ENCODE measurements around the gene LRG1. TPM values are rescaled to one million over a fixed set of nuclear protein-coding genes. Genes with fewer than 3 reads are reported as not detected.

Gene LRG1
- total RNA-seq, 1 donor from 2014 or later: 24.9 TPM

DNA sequence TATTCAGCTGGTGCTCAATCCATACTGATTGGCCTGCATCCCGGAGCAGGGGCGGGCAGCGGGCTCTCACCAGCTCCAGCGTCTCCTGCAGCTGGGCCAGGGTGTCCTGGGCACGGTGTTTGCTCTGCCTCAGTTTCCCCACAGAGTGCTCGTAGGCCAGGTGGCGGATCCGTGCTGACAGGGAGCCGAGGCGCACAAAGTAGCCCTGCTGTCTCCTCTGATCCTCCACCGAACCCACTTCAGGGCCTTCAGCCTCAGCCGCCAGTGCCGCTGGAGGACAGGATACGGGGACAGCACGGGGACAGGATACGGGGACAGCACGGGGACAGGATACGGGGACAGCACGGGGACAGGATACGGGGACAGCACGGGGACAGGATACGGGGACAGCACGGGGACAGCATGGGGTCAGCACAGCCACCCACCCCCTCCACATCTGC is 14.3 kb downstream of the LRG1 start:
- no peak for ATAC-seq

DNA sequence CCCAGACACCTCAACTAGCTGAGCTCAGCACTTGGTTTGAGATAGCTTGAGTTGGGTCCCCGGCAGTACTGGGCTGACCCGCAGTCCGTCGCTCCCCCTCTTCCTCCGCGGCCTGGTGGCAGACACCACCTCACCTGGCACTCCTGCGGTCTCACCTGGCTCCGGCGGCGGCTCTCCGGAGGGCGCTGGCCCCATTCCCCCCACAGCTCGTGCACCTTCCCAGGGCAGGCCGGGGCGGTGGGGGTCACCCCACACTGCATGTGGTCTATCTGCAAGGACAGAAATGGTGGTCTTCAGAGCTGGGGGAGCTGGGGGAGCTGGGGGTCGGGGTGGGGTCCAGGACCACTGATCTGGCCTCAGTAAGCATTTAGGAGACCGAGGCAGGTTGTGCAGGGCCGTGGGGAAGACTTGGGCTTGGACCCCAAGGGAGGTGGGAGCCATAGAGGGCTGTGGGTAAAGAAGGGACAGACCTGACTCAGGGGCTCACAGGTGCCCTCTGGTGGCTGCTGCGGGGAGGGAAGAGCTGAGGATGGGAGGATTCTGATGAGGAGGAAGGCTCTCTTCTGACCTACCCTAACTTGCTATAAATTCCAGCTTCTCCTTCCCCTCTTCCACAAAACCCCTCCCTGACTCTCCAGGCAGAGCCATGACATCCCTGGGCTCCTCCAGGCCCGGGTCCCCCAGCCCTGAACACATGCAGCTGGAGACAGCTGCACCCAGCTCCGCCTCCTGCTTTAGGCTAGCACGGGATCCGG is 14.9 kb downstream of the LRG1 start:
- peak; percentile 41 for ATAC-seq

- peak; percentile 10 for ATAC-seq
Measured at GRCh38 chr19:4523306-4524110, 16.3 kb downstream of the LRG1 start.

- ATAC-seq: no peak
Measured at GRCh38 chr19:4522291-4523002, 17.4 kb downstream of the LRG1 start.

GRCh38 chr19:4521888-4522242 is 18.0 kb downstream of the LRG1 start:
- no peak for ATAC-seq

DNA sequence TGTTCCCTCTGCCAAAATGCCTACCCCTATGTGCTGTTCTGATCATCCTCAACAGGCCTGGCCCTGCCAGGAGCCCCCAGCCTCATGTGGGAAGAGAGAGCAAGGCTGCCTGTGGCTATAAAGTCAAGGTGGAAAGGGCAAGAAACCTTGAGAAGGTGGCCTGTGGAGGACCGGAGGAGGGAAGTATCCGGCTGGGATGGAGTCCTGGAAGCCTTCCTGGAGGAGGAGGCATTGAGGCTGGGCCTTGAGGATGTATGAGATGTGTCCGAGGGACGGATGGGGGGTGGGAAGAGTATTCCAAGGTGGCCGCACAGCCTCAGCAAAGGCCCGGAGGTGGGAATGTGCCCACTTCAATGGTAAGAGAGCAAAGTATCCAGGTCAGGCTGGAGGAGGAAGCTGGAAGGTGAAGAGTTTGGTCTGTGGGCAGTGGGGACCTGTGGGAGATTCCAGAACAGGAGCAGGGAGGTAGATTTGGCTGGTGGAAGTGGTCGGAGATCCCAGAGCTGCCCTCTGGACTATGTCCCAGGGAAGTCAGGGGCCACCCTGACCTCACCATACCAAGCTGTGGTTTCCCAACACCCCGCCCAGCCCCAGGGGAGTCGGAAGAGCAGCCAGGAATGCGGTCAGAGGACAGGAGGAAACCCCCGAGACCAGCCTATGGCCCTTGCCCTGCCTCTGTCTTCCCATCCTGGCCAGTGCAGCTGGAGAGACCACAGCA is 18.5 kb downstream of the LRG1 start:
- ATAC-seq: no peak

DNA sequence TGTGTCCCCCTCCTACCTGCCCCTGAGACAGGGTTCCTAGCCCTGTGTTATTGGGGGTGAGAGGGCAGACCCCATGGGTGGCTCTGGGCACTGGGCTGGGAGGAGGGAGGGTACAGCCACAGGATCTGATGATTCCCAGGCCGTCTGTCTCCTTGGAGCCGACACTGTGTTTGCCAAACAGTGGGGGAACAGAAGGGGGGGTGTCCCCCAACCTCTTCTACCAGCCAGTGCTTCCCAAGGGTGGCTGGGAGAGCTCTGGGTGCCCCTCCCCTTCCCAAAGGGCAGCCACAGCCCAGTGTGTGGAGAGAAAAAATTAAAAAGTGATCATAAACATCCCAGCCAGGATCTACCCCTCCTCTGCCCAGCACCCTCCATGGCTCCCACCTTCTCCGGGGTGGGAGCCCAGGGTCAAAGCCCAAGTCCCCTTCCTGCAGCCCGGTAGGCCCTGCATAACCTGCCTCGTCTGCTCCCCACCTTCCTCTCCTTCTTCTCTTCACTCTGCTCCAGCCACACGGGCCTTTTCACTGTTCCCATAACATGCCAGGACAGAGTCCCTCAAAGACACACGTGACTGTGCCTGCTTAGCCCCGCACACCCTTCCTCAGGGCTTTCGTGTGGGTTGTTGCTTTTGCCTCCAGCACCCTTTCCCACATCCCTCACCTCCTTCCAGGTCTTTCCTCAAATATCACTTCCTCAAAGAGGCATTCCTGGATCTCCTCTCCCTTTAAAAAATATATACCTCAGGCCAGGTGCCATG is 20.1 kb downstream of the LRG1 start:
- peak; percentile 51 for ATAC-seq

DNA sequence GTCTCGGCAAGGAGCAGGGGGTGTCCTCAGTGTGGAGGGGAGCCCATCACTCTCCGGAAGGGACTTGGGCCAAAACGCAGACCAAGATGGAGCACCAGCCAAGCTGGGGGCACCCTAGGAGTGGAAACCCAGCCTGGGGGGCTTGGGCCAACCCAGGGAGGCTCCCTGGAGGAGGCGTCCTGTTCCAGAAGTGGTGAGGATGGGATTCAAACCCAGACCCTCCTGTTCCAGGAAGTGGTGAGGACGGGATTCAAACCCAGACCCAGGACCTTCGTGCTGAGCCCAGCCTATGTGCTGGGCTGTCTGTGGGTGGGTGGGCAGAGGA is 20.7 kb downstream of the LRG1 start:
- no peak for ATAC-seq

DNA sequence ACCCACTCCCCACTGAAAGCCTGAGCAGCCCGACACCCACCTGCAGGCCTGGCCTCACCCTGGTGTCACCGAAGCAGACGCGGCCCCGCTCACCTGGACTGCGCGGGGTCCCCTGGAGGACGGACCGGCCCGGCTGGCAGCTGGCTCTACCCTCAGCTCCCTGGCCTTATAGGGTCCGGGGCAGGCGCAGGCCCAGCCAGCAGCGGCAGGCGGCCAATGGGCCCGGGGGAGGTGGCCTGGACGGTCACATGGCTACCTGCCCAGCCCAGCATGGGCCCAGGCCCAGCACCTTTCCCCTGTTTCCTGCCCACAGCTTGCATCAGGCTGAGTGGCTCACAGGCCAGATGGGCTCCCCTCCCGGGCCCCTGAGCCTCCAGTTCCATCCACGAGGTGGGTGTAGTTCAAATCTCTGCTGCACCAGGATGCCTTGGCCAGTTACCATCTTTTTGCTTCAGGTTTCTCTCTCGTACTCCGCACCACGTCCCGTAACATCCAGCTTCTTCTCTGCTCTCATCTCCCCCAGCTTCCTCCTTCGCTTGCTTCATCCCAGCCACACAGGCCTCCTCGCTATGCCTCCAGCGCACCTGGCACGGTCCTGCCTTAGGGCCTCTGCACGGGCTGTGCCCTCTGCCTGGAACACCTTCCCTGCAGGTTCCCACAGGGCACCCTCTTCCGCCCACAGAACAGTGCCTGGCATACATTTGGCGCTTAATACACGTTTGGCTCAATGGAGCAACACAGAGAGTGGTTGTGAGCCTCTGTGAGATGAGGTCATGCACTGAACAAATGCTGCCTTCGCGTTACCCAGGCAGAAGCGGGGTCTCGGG is 21.3 kb downstream of the LRG1 start, which contains the start of gene PLIN4:
PLIN4 (minus strand) TSS at position 142 of the 827 bp plus-strand sequence. CDS start 214 bp downstream, outside the sequence.
- peak; percentile 48 for ATAC-seq

- no peak for ATAC-seq
Measured at GRCh38 chr19:4517451-4518057, 22.3 kb downstream of the LRG1 start.

DNA sequence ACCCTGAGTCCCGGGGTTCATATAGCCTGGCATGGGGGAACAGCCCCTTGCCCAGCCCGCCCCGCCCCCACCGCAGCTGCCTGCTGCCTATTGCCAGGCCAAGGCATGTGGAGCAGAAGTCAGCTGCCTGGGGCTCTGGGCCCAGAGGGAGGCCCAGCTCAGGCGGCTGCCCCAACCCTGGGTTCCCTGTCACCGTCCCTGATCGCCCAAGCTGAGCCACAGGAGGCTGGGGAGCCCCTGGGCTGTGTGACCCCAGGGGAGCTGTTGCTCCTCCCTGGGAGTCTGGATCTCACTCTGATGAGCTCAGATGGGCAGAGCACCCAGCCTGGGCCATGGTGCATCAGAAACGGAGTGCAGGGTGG is 22.9 kb downstream of the LRG1 start:
- ATAC-seq: no peak

- ATAC-seq: no peak
Measured at GRCh38 chr19:4516199-4516938, 23.5 kb downstream of the LRG1 start.

DNA sequence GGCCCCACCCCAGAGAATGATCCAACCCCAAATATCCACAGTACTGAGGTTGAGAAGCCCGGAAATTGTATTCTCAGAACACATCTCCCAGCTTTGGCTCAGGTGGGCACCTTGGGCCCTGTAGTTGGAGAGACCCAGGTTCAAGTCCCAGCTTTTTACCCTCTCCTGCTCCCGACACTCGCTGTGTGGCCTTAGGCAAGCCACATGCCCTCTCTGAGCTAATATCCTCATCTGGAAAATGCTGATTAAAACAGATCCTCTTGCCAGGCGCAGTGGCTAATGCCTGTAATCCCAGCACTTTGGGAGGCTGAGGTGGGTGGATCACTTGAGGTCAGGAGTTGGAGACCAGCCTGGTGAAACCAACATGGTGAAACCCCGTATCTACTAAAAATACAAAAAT is 24.1 kb downstream of the LRG1 start:
- ATAC-seq: no peak

DNA sequence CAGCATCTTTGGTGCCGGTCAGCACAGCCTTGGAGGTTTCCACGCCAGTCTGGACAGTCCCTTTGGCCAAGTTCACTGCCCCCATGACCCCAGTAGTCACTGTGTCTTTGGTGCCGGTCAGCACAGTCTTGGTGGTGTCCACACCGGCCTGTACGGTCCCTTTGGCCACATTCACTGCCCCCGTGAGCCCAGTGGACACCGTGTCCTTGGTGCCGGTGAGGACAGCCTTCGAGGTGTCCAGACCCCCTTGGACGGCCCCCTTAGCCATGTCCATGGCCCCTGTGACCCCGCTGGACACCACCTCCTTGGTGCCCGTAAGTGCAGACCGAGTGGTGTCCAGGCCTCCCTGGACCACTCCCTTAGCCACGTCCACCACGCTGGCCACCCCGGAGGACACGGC is 26.6 kb downstream of the LRG1 start:
- no peak for ATAC-seq

DNA sequence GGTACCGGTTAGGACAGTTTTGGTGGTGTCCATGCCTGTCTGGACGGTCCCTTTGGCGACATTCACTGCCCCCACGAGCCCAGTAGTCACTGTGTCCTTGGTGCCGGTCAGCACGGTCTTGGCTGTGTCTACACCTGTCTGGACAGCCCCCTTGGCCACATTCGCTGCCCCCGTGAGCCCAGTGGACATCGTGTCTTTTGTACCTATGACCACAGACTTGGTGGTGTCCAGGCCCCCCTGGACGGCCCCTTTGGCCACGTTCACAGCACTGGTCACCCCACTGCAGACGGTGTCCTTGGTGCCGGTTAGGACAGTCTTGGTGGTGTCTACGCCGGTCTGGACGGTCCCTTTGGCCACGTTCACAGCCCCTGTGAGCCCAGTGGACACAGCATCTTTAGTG is 27.8 kb downstream of the LRG1 start:
- no peak for ATAC-seq

- ATAC-seq: no peak
Measured at GRCh38 chr19:4511300-4512054, 28.4 kb downstream of the LRG1 start.

- ATAC-seq: peak; percentile 15
Measured at GRCh38 chr19:4510435-4511255, 29.2 kb downstream of the LRG1 start.

DNA sequence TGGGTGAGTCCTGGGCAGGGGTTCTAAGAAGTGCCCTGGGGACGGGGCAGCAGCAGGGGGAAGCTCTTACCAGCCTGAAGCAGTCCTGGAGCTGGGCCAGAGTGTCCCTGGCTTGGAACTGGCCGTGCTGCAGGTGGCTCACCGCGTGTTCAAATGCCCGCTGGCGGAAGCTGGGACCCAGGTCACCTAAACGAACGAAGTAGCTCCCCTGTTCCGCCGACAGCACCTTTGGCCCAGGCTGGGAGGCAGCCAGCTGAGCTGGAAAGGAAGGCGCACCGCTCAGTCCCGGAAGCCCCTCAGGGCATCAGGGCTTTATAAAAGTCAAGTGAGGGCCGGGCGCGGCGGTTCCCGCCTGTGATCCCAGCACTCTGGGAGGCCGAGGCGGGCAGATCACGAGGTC is 31.1 kb downstream of the LRG1 start:
- ATAC-seq: no peak

All from esophagus mucosa (tissue), 1 donor.